Hindlimb muscle (tissue), 1 donor: ENCODE results near the gene CYP11A1. TPM values are rescaled to one million over a fixed set of nuclear protein-coding genes. Genes with fewer than 3 reads are reported as not detected.

Experiments used
- DNase-seq: peaks from one replicate; pipeline ENCODE4 v3.0.0-alpha.2; 2013
- polyA plus RNA-seq: library from polyadenylated mRNA; unstranded; fragments of 120-200 nt; gene quantifications from one replicate; pipeline ENCODE4 v1.2.1, GENCODE V29; 2013; ENCODE audit not compliant: insufficient read length

The CYP11A1 gene
- polyA plus RNA-seq, 1 donor, result 1.4 TPM

DNA sequence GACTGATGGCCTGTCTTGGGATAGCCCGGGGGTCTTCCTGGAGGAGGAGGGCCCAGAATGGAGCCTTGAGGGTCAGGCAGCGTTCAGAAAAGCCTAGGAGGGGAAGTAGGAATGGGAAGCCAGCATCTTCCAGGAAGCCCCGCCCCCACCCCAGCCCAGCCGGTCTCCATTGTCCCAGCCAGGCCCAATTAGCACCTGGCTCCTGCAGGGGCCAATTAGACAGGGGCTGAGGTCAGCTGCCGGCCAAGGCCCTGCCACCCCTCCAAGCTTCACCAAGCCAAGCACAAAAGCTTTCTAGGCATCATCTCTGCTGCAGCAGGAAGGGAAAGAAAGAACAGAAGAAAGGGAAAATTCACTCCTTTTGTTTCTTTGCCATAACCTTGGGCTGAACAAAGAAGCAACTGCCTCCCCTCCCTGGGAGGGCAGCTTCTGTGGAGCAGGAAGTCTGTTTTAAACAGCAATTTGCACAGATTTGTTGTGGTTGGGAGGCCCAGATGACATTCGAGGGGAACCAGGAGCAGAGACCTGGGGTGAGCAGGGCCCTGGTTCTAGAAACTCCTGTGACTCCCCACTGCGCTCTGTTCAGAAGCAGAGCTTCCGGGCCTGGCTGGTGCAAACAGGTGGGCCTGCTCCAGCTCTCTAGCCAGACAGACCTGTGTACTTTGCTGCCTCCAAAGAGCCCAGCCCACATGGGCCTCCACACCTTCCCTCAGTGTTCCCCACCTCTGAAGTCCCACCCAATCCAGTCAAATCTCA is 47.7 kb downstream of the CYP11A1 start:
- no peak for DNase-seq

DNA sequence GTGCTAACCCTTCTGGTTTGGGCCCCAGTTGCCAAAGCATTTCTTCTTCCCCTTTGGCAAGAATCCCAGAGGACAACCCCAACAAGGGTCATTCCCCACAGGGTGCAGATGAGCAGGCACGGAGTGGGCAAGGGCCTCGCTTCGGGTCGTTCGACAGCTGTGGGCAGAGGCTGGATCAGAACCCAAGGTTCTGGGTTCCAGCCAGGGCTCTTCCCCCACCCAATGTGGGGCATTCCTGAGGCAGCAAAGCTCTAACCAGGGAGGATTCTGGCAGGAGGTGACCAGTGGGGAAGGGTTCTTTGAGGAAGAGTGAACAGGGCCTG is 48.3 kb downstream of the CYP11A1 start:
- DNase-seq, result no peak

DNA sequence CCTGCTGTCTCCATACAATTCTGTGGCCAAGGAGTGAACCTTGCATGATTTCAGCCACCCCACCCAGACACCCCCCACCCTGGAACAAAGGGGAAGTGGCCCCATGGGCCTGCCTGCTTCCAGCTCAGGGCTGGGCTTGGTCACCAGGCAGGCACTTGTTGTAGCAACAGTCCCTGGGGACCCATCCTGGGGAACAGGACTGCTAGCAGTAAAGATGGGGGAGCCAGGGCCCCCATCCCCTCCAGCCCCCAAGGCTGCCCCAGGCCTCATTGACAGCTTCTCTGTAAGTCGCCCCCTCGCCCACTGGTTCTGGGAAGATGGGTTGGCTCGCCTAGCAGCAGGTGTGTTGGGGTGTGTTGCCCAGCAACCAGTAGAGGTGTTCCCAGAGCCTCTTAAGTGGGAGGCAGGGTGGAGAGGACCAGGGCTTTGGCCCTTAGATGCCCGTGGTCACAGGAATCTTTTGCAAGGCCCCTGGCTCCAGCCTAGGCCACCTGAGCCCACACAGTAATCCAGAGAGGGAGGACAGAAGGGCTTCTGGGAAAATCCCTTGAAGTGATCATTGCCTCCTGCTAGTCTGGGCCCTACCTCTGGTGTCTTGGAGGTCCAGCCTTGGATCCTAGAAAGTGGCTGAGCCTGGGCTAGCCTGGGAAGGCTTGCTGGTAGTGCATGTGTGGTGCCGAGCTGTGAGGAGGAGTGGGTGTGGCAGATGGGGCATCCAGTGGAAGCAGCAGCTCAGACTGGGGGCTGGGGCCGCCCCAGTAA is 48.9 kb downstream of the CYP11A1 start:
- peak; percentile 55 for DNase-seq

DNA sequence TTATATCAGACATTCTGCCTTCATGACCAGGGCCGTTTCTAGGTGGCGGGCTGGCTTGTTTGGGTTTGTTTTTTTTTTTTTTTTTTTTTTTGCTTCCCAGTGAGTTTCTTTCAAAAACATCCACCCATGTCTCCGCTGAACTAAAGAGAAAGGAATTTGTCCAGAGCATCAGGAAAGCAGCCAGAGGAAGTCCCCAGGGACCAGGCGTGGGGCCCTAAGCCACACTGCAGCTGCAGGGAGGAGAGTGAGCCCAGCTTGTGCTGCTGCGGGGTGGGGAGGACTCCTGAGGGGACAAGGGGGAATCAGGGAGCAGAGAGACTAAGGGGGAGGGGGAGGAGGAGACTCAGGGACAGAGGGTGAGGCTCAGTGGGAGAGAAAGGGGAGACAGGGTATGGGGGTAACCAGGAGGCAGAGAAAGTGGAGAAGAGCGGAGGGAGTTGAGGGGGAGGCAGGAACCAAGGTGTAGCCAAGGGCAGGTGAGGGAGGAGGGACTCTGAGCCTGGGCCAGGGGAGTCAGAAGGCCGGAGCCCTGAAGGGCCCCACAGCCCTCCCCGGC is 49.5 kb downstream of the CYP11A1 start:
- DNase-seq, result peak; percentile 93

DNA sequence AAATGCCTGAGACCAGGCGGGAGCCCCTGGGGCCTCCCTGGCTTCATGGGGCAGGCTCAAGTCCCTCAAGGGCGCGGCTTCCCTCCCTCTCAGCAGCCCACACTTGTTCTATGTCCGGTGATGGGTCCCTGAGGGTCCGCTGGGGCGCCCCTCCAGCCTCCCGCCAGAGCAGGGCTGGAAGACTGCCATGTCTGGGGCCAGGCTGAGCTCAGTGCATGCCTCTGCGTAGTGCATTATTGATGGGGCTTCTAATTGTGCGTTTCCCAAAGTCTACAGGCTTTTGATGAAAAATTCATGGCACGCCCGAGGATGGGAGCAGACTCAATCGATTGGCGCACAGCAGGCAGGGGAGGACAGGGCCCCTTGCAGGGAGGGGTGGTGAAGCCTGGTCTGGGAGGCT is 51.3 kb downstream of the CYP11A1 start:
- no peak for DNase-seq

DNA sequence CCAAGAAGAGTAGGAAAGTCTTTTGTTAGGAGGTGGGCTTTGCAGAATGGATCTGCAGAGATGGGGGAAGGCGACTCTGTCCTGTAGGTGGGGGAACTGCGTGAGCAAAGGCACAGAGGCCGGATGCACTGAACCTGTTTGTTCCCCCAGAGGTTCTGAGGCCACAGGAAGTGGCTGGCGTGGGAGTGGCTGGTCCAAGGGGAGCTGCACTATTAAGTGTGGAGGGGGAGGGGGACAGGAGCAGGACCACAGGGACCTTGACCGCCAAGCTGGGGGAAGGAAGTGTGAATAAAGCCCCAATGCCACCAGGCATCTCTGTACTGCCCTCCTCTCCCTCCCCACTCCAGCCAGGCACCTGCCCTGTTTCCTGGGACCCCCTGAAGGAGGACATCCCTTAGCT is 51.8 kb downstream of the CYP11A1 start:
- no peak for DNase-seq

DNA sequence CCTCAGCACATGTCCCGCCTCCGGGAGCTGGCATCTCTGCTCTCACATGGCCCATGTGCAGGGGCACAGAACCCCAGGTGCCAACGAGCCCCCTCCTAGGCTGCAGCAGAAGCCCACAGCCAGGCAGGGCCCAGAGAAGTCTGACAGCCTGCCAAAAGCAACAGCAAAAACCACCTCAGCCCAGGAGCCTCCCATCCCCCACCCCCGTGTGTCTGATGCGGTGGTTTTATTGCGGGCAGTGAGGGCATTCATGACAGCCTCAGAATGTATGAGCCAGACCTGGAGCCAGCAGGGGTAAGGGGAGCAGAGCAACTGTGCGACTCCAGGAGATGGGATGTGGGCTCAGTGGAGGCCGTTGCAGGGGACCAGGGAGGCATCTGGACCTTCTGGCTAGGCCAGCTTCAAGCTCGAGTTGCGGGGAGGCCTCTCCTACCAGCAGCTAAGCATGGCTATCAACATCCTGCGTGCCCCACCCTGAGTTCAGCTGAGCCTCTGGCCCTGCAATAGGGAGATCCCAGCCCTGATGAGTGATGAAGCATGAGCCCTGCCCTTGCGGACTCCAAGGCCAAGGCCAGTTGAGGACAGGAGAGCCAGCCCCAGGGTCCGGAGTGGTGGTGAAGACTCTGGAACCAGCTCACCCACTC is 52.5 kb downstream of the CYP11A1 start:
- DNase-seq, result no peak

DNA sequence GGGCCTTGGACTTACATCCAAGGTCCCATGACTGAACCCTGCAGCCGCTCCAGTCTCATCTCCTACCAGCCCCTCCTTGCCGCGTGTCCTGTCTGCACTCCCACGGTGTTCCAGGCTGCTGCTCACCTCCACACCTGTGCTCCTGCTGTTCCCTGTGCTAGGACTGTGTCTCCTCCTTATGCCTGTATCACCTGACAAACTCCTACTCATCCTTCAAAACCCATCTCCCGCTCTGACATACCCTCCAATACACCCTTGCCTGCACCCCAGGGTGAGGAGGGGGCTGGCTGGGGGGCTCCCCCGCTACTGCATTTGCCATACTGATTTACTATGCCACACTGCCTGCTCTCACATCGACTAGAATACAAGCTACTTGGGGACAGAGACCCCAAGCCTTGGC is 53.6 kb downstream of the CYP11A1 start:
- no peak for DNase-seq

DNA sequence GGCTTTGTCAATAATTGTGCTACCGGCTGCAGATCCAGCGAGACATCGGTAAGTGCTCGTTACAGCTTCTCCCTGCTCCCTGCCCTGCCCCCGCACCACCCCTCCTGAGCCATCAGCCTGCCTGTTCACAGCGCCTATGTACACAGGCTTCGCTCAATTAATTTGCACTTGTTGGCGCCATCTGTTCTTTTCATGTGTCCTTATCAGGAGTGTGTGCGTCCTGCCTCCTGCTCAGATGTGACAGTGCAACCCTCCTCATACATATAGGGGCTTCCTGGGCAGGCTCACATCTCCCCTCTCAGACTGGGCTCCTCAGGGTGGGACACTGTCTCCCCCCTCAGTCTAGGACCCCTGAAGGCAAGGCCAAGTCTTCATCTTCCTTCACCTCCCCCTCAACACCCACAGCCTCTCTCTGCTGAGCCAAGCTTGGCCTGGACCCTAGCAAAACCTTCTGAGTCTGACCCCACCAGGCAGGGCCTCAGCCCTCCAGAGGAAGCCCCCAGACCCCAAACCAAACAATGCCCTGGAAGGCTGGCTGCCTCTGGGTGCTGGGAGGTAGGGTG is 54.9 kb downstream of the CYP11A1 start:
- DNase-seq, result no peak

DNA sequence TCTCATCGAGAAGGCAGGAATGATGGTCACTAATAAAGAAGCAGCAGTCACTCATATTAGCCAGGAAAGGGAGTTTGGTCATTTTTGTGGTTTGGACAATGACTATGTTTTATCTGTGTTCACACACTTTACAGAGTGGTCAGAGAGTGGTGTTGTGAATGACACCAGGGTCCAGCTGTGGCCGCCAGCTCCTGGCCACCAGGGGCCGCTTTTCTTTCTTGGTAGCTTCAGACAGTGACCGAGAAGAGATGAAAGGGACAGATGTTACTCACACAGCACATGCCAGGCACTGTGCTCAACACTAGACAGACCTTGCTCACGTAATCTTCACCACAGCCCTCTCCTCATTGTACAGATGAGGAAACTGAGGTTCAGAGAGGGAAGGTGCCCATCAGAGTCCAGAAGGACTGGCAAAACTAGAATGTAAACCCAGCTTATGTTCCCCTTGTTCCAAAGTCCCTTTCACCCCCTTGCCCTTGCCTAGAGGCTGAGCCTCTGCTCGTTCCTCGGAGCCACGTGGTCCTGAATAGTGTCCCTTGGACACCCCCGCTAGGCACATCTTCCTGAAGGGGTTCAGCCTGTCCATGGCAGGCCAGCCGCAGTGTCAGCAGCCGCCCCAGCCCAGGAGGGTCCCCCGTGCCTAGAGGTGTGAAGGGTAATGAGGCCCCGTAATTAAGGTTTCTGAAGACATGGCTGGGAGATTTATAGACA is 55.6 kb downstream of the CYP11A1 start:
- DNase-seq, result no peak

DNA sequence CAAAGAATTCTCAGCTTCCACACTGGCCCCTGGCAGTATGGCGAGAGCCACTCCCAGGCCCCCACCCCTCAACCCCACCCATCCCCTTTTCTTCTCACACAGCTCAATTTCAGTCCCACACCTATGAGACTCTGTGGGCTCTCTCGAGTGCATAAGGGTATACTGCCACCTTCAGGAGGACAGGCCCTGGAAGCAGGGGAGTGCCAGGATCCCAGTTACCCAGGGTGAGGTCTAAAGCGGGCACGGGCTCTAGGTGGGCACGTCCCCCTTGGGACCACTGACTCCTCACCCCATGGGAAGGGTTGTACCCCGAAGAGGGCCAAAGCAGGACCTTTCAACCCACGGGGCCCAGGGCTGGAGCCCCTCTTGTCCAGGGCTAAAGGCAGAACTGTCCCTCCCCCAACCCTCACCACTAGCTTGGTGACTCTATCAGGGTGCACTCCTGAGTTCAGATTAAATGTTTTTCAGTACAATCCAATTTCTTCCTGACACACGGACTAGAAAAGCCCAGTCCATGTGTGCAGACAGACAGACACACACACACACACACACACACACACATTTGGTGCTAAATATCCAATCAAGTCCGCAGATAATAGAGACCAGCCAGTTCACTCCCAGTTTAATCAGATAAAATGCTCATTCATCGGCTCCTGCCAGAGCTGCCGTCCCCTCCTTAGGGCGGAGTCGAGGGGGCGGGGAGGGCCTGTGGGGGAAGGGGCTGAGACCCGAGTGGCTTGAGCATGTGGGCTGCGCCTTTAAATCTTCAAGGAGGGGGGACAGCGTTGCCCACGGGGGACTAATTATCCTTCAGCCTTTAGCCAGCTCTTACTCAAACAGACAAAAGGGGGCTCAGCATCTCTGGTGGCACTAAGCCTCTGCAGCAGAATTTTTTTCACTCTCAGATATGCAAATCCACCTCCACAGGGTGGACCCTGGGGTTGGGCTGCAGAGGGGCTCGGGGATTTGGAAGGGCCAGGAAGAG is 59.3 kb downstream of the CYP11A1 start:
- DNase-seq, result no peak

DNA sequence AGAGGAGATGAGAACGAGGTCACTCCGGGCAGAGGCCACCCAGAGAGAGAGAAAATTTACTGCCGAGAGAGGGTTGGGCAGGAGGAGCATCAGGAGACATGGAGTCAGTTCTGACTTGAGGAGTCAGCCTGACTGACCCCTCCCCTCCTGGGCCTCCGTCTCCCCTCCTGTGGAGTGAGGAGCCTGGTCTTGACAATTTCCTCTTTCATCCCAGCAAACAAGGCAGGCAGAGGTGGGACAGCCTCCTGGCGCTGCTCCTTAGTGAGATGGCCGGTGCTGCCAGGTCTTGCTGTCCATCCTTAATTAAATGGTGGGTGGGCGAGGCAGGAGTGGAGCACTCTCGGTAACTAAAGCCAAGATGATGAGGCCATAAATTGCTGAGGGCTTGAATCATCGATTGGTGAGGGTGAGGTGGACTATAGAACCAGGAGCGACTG is 60.6 kb downstream of the CYP11A1 start:
- DNase-seq, result no peak

DNA sequence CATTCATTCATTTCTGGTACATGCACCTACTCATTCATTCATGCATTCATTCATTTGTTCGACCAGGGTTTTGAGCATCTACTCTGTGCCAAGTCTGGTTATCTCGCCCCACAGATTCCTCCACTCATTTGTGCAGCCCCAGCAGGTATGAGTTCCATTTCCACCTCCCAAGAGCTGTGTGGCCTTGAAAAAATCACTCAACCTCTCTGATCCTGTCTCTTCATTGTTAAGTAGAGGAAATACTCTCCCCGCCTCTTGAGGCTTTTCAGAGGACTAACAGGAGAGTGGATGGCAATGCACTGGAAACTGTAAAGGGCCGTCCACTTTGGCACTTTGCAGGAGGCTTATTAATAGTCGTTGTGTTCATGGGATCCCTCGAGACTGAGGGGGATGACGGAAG is 61.8 kb downstream of the CYP11A1 start:
- DNase-seq, result no peak

DNA sequence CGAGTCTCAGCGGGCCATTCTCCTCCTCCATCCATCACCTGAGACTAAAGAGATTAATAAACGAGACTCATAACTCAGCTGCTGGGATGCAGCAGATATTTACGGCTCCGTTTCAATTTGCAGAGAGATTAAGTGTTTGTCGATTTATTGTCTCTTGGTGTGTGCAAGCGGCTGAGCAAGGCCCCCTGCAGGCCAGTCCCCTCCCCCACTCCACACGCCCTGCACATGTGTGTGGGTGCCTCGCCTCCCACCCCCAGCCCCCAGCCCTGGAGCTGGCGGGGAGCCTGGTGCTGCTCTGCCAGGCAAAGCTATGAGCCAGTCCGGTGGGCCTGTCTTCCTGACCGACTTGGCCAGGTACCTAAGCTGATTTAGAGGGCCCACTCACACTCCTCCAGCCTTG is 63.0 kb downstream of the CYP11A1 start:
- no peak for DNase-seq

DNA sequence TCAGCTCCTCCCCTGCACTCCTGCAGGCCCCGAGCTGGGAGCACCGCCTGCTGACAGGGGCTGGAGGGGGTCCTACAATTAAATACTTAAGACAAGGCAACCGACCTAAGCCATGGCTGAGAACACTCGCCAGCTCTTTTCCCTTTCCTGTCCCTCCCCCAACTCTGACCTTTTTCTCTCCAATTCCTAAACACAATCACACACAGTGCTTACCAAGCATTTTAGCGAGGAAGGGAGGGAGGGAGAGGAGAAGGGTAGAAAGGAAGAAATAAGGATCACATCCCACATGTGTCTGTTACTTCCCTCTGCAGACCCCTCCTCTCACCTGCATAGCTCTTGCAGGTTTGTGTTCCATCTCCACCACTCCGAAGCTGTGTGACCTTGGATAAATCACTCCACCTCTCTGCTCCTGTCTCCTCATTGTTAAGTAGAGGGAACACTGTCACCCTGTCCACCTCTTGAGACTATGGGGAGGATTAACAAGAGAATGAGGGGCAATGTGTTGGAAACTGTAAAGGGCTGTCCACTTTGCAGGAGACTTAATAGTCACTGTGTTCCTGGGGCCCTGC is 63.6 kb downstream of the CYP11A1 start:
- DNase-seq, result no peak

DNA sequence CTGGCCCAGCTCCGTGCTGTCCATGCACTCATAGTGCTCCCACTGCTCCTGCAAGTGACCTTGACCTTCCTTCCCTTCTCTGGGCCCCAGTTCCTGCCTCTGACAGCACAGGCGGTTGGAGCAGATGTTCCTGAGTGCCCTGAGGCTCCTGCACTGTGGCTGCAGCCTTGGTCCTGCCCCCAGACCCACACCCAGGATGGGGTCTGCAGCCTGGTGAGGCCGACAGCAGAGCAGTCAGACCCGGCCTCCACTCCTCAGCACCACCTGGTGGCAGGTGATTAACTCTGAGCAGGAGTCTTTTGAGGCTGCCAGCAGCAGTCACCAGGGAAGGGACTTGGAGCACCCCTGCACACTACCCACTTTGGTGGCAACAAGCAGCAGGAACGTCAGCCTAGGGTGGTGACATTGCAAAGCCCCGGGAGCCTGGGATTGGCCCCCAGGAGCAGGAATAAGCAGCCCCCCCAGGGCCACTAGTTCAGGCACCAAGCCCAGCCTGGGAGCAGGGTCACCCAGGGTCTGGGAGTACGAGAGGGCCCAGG is 64.6 kb downstream of the CYP11A1 start:
- no peak for DNase-seq

DNA sequence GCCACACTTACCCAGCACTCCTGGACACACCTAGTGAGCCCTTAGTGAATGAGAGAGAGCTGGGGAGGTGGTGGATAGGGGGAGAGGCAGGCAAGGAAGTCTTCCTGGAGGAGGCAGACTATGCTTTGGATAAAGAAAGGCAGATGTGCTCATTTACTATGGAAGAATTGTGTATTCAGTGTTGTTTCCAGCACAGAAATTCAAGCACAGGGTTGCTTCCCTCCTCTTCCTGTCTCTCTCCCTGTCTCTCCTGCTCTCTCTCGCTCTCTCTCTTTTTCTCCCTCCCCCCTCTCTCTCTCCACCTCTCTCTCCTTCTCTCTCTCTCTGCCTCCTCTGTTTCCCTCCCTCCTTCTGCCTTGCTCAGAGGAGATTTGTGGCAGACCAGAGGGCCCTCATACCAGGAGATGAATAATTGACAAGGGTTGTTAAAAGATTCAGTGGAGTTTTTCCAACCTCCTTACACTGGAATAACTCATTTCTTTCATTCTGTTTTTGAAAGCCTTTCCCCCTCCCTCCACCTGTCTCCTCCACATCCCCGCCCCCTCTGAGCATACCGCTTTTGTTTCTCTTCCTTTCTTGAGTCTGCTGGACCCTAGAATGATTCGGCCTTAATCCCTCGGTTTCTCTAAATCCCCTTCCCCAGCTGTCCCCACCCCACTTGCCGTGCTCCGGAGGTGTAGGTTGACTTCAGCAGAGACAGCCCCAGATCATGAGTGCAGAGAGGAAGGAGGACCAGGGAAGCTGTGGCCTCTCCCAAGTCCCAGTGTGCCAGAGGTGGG is 65.7 kb downstream of the CYP11A1 start:
- DNase-seq, result no peak

DNA sequence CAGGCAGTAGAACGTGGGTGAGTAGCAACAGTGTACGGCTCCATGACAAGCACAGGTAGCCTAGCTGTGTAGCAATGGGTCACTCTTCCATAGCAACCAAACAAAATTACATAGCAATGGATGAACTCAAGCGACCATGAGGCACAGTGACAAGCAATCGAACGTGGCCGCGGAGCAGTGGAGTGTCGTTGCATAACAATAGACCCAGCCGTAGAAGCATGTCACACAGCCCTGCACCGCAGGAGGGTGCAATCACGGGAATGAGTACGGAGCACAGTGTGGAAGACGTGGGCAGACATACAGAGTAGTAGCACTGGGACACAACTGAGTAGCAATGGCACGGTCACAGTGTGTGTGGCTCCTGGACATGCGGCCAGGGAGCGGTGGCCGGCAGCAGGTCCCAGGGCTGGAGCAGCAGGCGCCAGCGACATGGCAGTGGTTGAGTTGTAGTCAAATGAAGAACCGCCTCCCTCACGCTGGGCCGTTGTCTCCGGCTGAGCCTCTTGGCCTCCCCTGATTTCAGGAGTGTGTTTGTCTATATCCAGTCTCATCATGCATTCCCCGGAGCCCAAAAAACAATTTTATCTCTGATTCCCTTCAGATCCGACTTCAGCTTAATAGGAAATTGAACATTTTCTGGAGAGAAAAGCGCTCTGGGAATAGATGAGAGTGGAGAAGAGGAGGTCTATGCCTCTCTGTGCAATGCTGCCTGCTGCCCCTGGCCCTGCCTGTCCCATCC is 67.2 kb downstream of the CYP11A1 start:
- no peak for DNase-seq

DNA sequence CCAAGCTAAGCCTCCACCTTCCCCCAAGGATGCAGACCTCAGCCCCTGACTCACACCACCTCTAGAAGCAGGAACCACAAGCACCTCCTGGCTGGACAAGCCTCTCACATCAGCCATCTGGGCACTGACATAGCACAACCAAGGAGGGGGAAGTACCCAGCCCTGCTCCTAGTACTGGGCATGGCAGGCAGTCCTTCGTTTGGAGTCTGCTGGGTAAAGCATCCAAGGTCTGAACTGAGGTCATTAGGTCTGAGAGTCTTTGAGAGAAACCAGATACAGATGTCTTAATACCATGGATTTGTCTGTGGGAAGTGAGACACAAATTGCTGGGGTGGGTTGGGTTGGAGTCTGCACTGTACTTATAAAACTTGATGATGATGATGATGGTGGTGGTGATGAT is 69.6 kb downstream of the CYP11A1 start:
- no peak for DNase-seq
